GM23338 (cell line): ENCODE results near the gene ARHGAP30. TPM values are rescaled to one million over a fixed set of nuclear protein-coding genes. Genes with fewer than 3 reads are reported as not detected.

Source experiments
- ATAC-seq: fragments of 200-7000 bp; cut with Tn5 transposase; 3 replicates; pipeline ENCODE4 v1.9.1; 2020
- DNase-seq: peaks from one replicate; pipeline ENCODE4 v3.0.0-alpha.2; 2015; ENCODE audit warnings: low spot score
- H2AFZ ChIP-seq: fragments of 200-600 bp; sonication (generic); 2 replicates; pipeline ENCODE4 v1.8.0; 2016; ENCODE audit warnings: antibody characterized with exemption, mild to moderate bottlenecking, moderate library complexity
- H3F3A ChIP-seq: fragments of 200-600 bp; sonication (generic); replicated peaks from 2 replicates; pipeline ENCODE4 v1.8.0; 2017; ENCODE audit warnings: antibody characterized with exemption, mixed run types, low read depth
- H3K27ac ChIP-seq: fragments of 200-600 bp; sonication (generic); 2 replicates; pipeline ENCODE4 v1.6.1; 2016; ENCODE audit warnings: low read depth
- H3K27me3 ChIP-seq: fragments of 200-600 bp; sonication (generic); 2 replicates; pipeline ENCODE4 v1.8.0; 2016; ENCODE audit warnings: mild to moderate bottlenecking, mixed run types, moderate library complexity; ENCODE audit not compliant: insufficient read depth
- H3K36me3 ChIP-seq: fragments of 200-600 bp; sonication (generic); 2 replicates; pipeline ENCODE4 v1.8.0; 2016; ENCODE audit warnings: mild to moderate bottlenecking; ENCODE audit not compliant: insufficient read depth
- H3K4me1 ChIP-seq: fragments of 200-600 bp; sonication (generic); 2 replicates; pipeline ENCODE4 v1.8.0; 2016; ENCODE audit warnings: mild to moderate bottlenecking, moderate library complexity; ENCODE audit not compliant: insufficient read depth
- H3K4me2 ChIP-seq: fragments of 200-600 bp; sonication (generic); 2 replicates; pipeline ENCODE4 v1.7.1; 2017; ENCODE audit warnings: mixed run types
- H3K4me3 ChIP-seq: fragments of 200-600 bp; sonication (generic); 2 replicates; pipeline ENCODE4 v1.6.1; 2016; ENCODE audit warnings: mixed run types
- H3K79me2 ChIP-seq: fragments of 200-600 bp; sonication (generic); replicated peaks from 2 replicates; pipeline ENCODE4 v1.8.0; 2017; ENCODE audit warnings: mild to moderate bottlenecking; ENCODE audit not compliant: insufficient read depth
- H3K9me2 ChIP-seq: fragments of 200-600 bp; sonication (generic); 2 replicates; pipeline ENCODE4 v1.8.0; 2017; ENCODE audit not compliant: insufficient read depth
- H4K20me1 ChIP-seq: fragments of 200-600 bp; sonication (generic); replicated peaks from 2 replicates; pipeline ENCODE4 v1.8.0; 2017; ENCODE audit warnings: mild to moderate bottlenecking; ENCODE audit not compliant: insufficient read depth
- H3K27ac Mint-ChIP-seq: 2 replicates; pipeline ENCODE4 v1.8.0; 2020; ENCODE audit warnings: inconsistent platforms, mild to moderate bottlenecking, moderate library complexity, mixed read lengths
- H3K27me3 Mint-ChIP-seq: 3 replicates; pipeline ENCODE4 v1.8.0; 2022; ENCODE audit warnings: low read depth, mild to moderate bottlenecking, moderate library complexity, mixed read lengths, inconsistent platforms; ENCODE audit not compliant: insufficient read depth, poor library complexity
- H3K36me3 Mint-ChIP-seq: 3 replicates; pipeline ENCODE4 v1.8.0; 2021; ENCODE audit warnings: low read depth, mild to moderate bottlenecking, inconsistent platforms, moderate library complexity, mixed read lengths
- H3K4me1 Mint-ChIP-seq: 3 replicates; pipeline ENCODE4 v1.8.0; 2020; ENCODE audit warnings: mild to moderate bottlenecking, inconsistent platforms, mixed read lengths
- H3K4me3 Mint-ChIP-seq: 3 replicates; pipeline ENCODE4 v1.8.0; 2021; ENCODE audit warnings: moderate library complexity, mild to moderate bottlenecking, inconsistent platforms, mixed read lengths
- H3K9me3 Mint-ChIP-seq: 3 replicates; pipeline ENCODE4 v1.8.0; 2020; ENCODE audit warnings: moderate library complexity, mild to moderate bottlenecking, inconsistent platforms, mixed read lengths
- CREB1 ChIP-seq: fragments of 250-450 bp; sonication (Bioruptor Pico); IDR thresholded peaks from 2 replicates; pipeline ENCODE4 v1.5.0; 2020; ENCODE audit warnings: low read depth, mild to moderate bottlenecking, moderate library complexity
- CTCF ChIP-seq, 2 experiments: fragments of 200-600 bp in 1 of 2; sonication (generic) in 1 of 2; conservative IDR thresholded peaks; 2 replicates each; pipeline versions ENCODE4 v1.5.1 to v1.6.1; 2016 to 2017; ENCODE audit warnings: antibody characterized with exemption in 2 of 2, low read depth in 2 of 2, mild to moderate bottlenecking in 2 of 2, moderate library complexity in 1 of 2
- EZH2 ChIP-seq: fragments of 200-600 bp; sonication (generic); IDR thresholded peaks from one replicate; pipeline ENCODE4 v1.8.0; 2017; ENCODE audit warnings: antibody characterized with exemption, mild to moderate bottlenecking, low read depth; ENCODE audit not compliant: unreplicated experiment
- EZH2phosphoT487 ChIP-seq: fragments of 200-600 bp; sonication (generic); IDR thresholded peaks from one replicate; pipeline ENCODE4 v1.8.1; 2018; ENCODE audit warnings: antibody characterized with exemption; ENCODE audit not compliant: unreplicated experiment
- JUNB ChIP-seq: IDR thresholded peaks from one replicate; pipeline ENCODE4 v1.6.1; 2016; ENCODE audit warnings: antibody characterized with exemption; ENCODE audit not compliant: unreplicated experiment
- NANOG ChIP-seq: IDR thresholded peaks from 2 replicates; pipeline ENCODE4 v1.6.1; 2016; ENCODE audit warnings: antibody characterized with exemption, borderline replicate concordance
- POLR2AphosphoS5 ChIP-seq: IDR thresholded peaks from 2 replicates; pipeline ENCODE4 v1.6.1; 2016; ENCODE audit warnings: antibody characterized with exemption, low read depth
- REST ChIP-seq: IDR thresholded peaks from one replicate; pipeline ENCODE4 v1.6.1; 2018; ENCODE audit warnings: antibody characterized with exemption; ENCODE audit not compliant: unreplicated experiment
- STAT1 ChIP-seq: IDR thresholded peaks from one replicate; pipeline ENCODE4 v1.6.1; 2016; ENCODE audit warnings: antibody characterized with exemption; ENCODE audit not compliant: unreplicated experiment
- ZNF114 ChIP-seq: fragments of 250-450 bp; sonication (Bioruptor Pico); IDR thresholded peaks from 2 replicates; pipeline ENCODE4 v1.5.0; 2020; ENCODE audit warnings: mild to moderate bottlenecking, moderate library complexity
- ZNF331 ChIP-seq: fragments of 250-450 bp; sonication (Bioruptor Pico); IDR thresholded peaks from 2 replicates; pipeline ENCODE4 v1.5.0; 2020; ENCODE audit warnings: low read depth, mild to moderate bottlenecking, moderate library complexity
- polyA plus RNA-seq: library from polyadenylated mRNA; unstranded; fragments of >200 nt; fragmentation: Nextera tagmentation; extraction: Ambion mirVana; gene quantifications from 2 replicates; pipeline ENCODE4 v1.2.1, GENCODE V29; 2016
- total RNA-seq: library from RNA; depleted of rRNA; stranded (reverse); fragments of >200 nt; shearing (Covaris generic); gene quantifications from 2 replicates; pipeline ENCODE4 v1.2.3, GENCODE V29; 2014
- TF ChIP-seq, protein P1 (sequence below): fragments of 250-450 bp; sonication (Bioruptor Pico); IDR thresholded peaks from 2 replicates; pipeline ENCODE4 v1.5.0; 2020; ENCODE audit warnings: mild to moderate bottlenecking, moderate library complexity
- TF ChIP-seq, protein P2 (sequence below): IDR thresholded peaks from 2 replicates; pipeline ENCODE4 v1.6.1; 2016; ENCODE audit warnings: antibody characterized with exemption

ARHGAP30 gene
- total and polyA plus RNA-seq, 2 experiments from 2014 or later, result 0.45 TPM; not detected in 1

DNA sequence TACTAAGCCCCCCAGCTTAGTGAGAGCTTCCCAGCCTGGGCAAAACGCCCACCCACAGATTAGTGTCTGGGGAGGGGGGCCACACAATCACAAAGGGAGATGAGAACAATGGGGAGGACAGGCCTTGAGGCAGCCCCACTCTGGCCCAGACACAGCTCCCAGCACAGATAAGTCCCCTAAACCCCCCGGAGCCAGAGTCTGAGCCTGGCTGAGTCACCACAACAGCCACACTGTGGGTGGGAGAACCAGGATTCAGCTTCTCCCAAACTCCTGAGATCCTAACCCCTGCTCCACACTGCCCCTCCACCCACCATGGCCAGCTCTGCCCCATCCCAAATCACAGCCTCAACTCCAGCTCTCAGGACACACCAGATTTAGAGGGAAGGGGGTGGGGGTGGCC lies 15.5 kb upstream of the ARHGAP30 start (continued):
- TF ChIP-seq EZH2 (no peak), ZNF114 (no peak)

GRCh38 chr1:161084597-161084988 lies 14.9 kb upstream of the ARHGAP30 start:
- Histone ChIP-seq H3K27ac (no peak overlapping the region), H3K27me3 (no peaks in the 10 kb centered on the region), H3K4me2 (no peak overlapping the region), H3K9me2 (peaks cover 5% of the 10 kb centered on the region), H3K4me3 (no peak overlapping the region), H3K79me2 (no peaks in the 10 kb centered on the region), H3K4me1 (peaks cover 16% of the 10 kb centered on the region), H3F3A (peaks cover 5% of the 10 kb centered on the region; the same call in 1 of the 2 replicates), H4K20me1 (no peaks in the 10 kb centered on the region), H2AFZ (no peak overlapping the region), H3K36me3 (no peaks in the 10 kb centered on the region)
- peaks cover 25% of the 10 kb centered on the region for H3K4me1 Mint-ChIP-seq
- H3K27me3 Mint-ChIP-seq, result peaks cover 12% of the 10 kb centered on the region
- no peak overlapping the region for H3K4me3 Mint-ChIP-seq
- no peak overlapping the region for H3K27ac Mint-ChIP-seq
- no peaks in the 10 kb centered on the region; the same call in 2 of the 3 replicates for H3K9me3 Mint-ChIP-seq
- ATAC-seq (no peak), DNase-seq (no peak)
- H3K36me3 Mint-ChIP-seq, result no peaks in the 10 kb centered on the region; the same call in 2 of the 3 replicates
- no peak for TF ChIP-seq ZNF114
- no peak for TF ChIP-seq NANOG
- no peak for TF ChIP-seq POLR2AphosphoS5
- no peak for TF ChIP-seq REST
- no peak for TF ChIP-seq EZH2phosphoT487
- no peak for TF ChIP-seq JUNB
- no peak for TF ChIP-seq CTCF (conservative IDR thresholded peaks at IDR 0.05; ENCODE audit: low read depth in 2 of 2)
- no peak for TF ChIP-seq ZNF331 (CRISPR knock-in tag)
- no peak for TF ChIP-seq EZH2
- no peak for TF ChIP-seq CREB1 (CRISPR knock-in tag)
- TF ChIP-seq, protein P1, sequence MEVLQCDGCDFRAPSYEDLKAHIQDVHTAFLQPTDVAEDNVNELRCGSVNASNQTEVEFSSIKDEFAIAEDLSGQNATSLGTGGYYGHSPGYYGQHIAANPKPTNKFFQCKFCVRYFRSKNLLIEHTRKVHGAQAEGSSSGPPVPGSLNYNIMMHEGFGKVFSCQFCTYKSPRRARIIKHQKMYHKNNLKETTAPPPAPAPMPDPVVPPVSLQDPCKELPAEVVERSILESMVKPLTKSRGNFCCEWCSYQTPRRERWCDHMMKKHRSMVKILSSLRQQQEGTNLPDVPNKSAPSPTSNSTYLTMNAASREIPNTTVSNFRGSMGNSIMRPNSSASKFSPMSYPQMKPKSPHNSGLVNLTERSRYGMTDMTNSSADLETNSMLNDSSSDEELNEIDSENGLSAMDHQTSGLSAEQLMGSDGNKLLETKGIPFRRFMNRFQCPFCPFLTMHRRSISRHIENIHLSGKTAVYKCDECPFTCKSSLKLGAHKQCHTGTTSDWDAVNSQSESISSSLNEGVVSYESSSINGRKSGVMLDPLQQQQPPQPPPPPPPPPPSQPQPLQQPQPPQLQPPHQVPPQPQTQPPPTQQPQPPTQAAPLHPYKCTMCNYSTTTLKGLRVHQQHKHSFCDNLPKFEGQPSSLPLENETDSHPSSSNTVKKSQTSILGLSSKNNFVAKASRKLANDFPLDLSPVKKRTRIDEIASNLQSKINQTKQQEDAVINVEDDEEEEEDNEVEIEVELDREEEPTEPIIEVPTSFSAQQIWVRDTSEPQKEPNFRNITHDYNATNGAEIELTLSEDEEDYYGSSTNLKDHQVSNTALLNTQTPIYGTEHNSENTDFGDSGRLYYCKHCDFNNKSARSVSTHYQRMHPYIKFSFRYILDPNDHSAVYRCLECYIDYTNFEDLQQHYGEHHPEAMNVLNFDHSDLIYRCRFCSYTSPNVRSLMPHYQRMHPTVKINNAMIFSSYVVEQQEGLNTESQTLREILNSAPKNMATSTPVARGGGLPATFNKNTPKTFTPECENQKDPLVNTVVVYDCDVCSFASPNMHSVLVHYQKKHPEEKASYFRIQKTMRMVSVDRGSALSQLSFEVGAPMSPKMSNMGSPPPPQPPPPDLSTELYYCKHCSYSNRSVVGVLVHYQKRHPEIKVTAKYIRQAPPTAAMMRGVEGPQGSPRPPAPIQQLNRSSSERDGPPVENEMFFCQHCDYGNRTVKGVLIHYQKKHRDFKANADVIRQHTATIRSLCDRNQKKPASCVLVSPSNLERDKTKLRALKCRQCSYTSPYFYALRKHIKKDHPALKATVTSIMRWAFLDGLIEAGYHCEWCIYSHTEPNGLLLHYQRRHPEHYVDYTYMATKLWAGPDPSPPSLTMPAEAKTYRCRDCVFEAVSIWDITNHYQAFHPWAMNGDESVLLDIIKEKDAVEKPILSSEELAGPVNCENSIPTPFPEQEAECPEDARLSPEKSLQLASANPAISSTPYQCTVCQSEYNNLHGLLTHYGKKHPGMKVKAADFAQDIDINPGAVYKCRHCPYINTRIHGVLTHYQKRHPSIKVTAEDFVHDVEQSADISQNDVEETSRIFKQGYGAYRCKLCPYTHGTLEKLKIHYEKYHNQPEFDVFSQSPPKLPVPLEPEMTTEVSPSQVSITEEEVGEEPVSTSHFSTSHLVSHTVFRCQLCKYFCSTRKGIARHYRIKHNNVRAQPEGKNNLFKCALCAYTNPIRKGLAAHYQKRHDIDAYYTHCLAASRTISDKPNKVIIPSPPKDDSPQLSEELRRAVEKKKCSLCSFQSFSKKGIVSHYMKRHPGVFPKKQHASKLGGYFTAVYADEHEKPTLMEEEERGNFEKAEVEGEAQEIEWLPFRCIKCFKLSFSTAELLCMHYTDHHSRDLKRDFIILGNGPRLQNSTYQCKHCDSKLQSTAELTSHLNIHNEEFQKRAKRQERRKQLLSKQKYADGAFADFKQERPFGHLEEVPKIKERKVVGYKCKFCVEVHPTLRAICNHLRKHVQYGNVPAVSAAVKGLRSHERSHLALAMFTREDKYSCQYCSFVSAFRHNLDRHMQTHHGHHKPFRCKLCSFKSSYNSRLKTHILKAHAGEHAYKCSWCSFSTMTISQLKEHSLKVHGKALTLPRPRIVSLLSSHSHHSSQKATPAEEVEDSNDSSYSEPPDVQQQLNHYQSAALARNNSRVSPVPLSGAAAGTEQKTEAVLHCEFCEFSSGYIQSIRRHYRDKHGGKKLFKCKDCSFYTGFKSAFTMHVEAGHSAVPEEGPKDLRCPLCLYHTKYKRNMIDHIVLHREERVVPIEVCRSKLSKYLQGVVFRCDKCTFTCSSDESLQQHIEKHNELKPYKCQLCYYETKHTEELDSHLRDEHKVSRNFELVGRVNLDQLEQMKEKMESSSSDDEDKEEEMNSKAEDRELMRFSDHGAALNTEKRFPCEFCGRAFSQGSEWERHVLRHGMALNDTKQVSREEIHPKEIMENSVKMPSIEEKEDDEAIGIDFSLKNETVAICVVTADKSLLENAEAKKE (CRISPR knock-in tag), result no peak
- TF ChIP-seq, protein P2, sequence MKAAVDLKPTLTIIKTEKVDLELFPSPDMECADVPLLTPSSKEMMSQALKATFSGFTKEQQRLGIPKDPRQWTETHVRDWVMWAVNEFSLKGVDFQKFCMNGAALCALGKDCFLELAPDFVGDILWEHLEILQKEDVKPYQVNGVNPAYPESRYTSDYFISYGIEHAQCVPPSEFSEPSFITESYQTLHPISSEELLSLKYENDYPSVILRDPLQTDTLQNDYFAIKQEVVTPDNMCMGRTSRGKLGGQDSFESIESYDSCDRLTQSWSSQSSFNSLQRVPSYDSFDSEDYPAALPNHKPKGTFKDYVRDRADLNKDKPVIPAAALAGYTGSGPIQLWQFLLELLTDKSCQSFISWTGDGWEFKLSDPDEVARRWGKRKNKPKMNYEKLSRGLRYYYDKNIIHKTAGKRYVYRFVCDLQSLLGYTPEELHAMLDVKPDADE, result no peak
- TF ChIP-seq STAT1, result no peak
